Ascending aorta (tissue), 2 donors: ENCODE results near the gene DTNB. TPM values are rescaled to one million over a fixed set of nuclear protein-coding genes. Genes with fewer than 3 reads are reported as not detected.

ENCODE experiments used
- DNase-seq, 2 donors: peaks; one replicate each; pipeline ENCODE4 v3.0.0-alpha.2; 2019; ENCODE audit warnings: low spot score in 2 of 2
- H3K27ac ChIP-seq, 2 donors: fragments of 200-600 bp; sonication (generic); one replicate each; pipeline ENCODE4 v1.5.1; 2016 to 2017; ENCODE audit warnings: mild to moderate bottlenecking in 1 of 2
- H3K27me3 ChIP-seq: fragments of 200-600 bp; sonication (generic); one replicate; pipeline ENCODE4 v1.5.1; 2017
- H3K36me3 ChIP-seq, 2 donors: fragments of 200-600 bp; sonication (generic); one replicate each; pipeline ENCODE4 v1.5.1; 2016
- H3K4me1 ChIP-seq, 2 donors: fragments of 200-600 bp; sonication (generic); one replicate each; pipeline ENCODE4 v1.5.1; 2016 to 2017; ENCODE audit warnings: mild to moderate bottlenecking in 1 of 2
- H3K4me3 ChIP-seq, 2 donors: fragments of 200-600 bp; sonication (generic); one replicate each; pipeline ENCODE4 v1.5.1; 2016 to 2017; ENCODE audit warnings: mild to moderate bottlenecking in 1 of 2
- H3K9me3 ChIP-seq, 2 donors: fragments of 200-600 bp; sonication (generic); one replicate each; pipeline ENCODE4 v1.5.1; 2016
- intact Hi-C: fragments of 100-400 bp; cut with DNase I; formaldehyde crosslinking; loops from one replicate; pipeline ENCODE4 v1.15.1; 2023
- total RNA-seq: library from RNA; depleted of rRNA; stranded (reverse); fragments of >200 nt; gene quantifications from one replicate; pipeline ENCODE4 v1.1.0, GENCODE V29; 2016
- TF ChIP-seq, protein P1 (sequence below), 3 experiments: fragments of 200-600 bp in 2 of 3; fragments of 450-650 bp in 1 of 3; sonication (generic) in 2 of 3; IDR thresholded peaks; one replicate each; pipeline ENCODE4 v1.5.1; 2016 to 2019; ENCODE audit warnings: antibody characterized with exemption in 3 of 3, mild to moderate bottlenecking in 1 of 3, moderate library complexity in 1 of 3

DTNB gene
- total RNA-seq, 1 donor from 2014 or later, result 22.7 TPM

DNA sequence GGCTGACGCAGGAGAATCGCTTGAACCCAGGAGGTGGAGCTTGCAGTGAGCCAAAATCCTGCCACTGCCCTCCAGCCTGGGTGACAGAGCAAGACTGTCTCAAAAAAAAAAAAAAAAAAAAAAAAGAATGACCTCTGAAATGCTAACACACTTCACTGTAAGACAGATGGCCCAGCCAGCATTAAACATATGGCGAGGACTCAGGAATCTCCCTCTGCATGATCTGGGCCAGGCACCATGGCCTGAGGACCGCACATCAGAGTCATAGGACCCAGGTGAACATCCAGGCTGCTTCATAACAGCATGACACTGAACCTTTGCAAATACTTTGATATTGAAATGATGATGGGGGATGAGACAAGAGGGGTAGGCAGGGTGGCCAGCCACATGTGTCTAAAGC is 275.6 kb downstream of the DTNB start:
- no peaks in the 10 kb centered on the region for H3K36me3 ChIP-seq
- no peaks in the 10 kb centered on the region for H3K4me1 ChIP-seq
- H3K9me3 ChIP-seq, result no peaks in the 10 kb centered on the region
- no peak for DNase-seq
- H3K4me3 ChIP-seq, result no peak overlapping the region
- intact Hi-C loops, result no loop called here
- H3K27me3 ChIP-seq, result no peaks in the 10 kb centered on the region
- TF ChIP-seq, protein P1, sequence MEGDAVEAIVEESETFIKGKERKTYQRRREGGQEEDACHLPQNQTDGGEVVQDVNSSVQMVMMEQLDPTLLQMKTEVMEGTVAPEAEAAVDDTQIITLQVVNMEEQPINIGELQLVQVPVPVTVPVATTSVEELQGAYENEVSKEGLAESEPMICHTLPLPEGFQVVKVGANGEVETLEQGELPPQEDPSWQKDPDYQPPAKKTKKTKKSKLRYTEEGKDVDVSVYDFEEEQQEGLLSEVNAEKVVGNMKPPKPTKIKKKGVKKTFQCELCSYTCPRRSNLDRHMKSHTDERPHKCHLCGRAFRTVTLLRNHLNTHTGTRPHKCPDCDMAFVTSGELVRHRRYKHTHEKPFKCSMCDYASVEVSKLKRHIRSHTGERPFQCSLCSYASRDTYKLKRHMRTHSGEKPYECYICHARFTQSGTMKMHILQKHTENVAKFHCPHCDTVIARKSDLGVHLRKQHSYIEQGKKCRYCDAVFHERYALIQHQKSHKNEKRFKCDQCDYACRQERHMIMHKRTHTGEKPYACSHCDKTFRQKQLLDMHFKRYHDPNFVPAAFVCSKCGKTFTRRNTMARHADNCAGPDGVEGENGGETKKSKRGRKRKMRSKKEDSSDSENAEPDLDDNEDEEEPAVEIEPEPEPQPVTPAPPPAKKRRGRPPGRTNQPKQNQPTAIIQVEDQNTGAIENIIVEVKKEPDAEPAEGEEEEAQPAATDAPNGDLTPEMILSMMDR (IDR thresholded peaks at IDR 0.05), result no peak
- no peak overlapping the region for H3K27ac ChIP-seq

GRCh38 chr2:25389161-25389560 is 284.2 kb downstream of the DTNB start:
- H3K27me3 ChIP-seq, result no peaks in the 10 kb centered on the region
- H3K4me1 ChIP-seq, result no peaks in the 10 kb centered on the region
- no peaks in the 10 kb centered on the region for H3K9me3 ChIP-seq
- peaks cover 2 to 14% of the 10 kb centered on the region in 2 donors for H3K36me3 ChIP-seq
- TF ChIP-seq, protein P1 (IDR thresholded peaks at IDR 0.05), result no peak
- no peak overlapping the region for H3K27ac ChIP-seq
- H3K4me3 ChIP-seq, result no peak overlapping the region
- intact Hi-C loops, result no loop called here
- no peak for DNase-seq

GRCh38 chr2:25388491-25388890 is 284.9 kb downstream of the DTNB start:
- intact Hi-C loops, result no loop called here
- no peak for DNase-seq

GRCh38 chr2:25387876-25388449 is 285.4 kb downstream of the DTNB start:
- Histone ChIP-seq H3K4me1 (no peaks in the 10 kb centered on the region), H3K27me3 (no peaks in the 10 kb centered on the region), H3K27ac (no peak overlapping the region), H3K9me3 (no peaks in the 10 kb centered on the region), H3K4me3 (no peak overlapping the region), H3K36me3 (peaks cover 2 to 14% of the 10 kb centered on the region in 2 donors)
- TF ChIP-seq, protein P1 (IDR thresholded peaks at IDR 0.05), result no peak
- DNase-seq, result no peak
- intact Hi-C loops, result no loop called here

More at GRCh38 chr2:25388491-25388890, 284.9 kb downstream of the DTNB start:
- Histone ChIP-seq H3K27ac (no peak overlapping the region), H3K9me3 (no peaks in the 10 kb centered on the region), H3K27me3 (no peaks in the 10 kb centered on the region), H3K36me3 (peaks cover 2 to 14% of the 10 kb centered on the region in 2 donors), H3K4me3 (no peak overlapping the region), H3K4me1 (no peaks in the 10 kb centered on the region)
- TF ChIP-seq, protein P1 (IDR thresholded peaks at IDR 0.05), result no peak

GRCh38 chr2:25386971-25387875 is 286.2 kb downstream of the DTNB start:
- Histone ChIP-seq H3K27ac (no peak overlapping the region), H3K27me3 (no peaks in the 10 kb centered on the region), H3K9me3 (no peaks in the 10 kb centered on the region), H3K36me3 (peaks cover 2 to 14% of the 10 kb centered on the region in 2 donors), H3K4me1 (no peaks in the 10 kb centered on the region), H3K4me3 (no peak overlapping the region)
- TF ChIP-seq, protein P1 (IDR thresholded peaks at IDR 0.05), result no peak
- intact Hi-C loops, result no loop called here
- DNase-seq, result no peak
